SJSA1 (cell line): ENCODE results near the gene PRR19. TPM values are rescaled to one million over a fixed set of nuclear protein-coding genes. Genes with fewer than 3 reads are reported as not detected.

Experiments
- DNase-seq, 2 experiments: peaks; one replicate each; pipeline ENCODE4 v3.0.0-alpha.2; 2015 to 2020; ENCODE audit warnings: low spot score in 2 of 2, low read depth in 1 of 2
- H3K27ac ChIP-seq: fragments of 250-450 bp; sonication (Bioruptor Pico); 2 replicates; pipeline ENCODE4 v1.5.1; 2020; ENCODE audit warnings: mild to moderate bottlenecking, moderate library complexity
- H3K27me3 ChIP-seq: fragments of 250-450 bp; sonication (Bioruptor Pico); replicated peaks from 2 replicates; pipeline ENCODE4 v1.5.1; 2020; ENCODE audit warnings: mild to moderate bottlenecking, moderate library complexity
- H3K36me3 ChIP-seq: fragments of 250-450 bp; sonication (Bioruptor Pico); 2 replicates; pipeline ENCODE4 v1.5.1; 2020; ENCODE audit warnings: mild to moderate bottlenecking
- H3K4me1 ChIP-seq: fragments of 250-450 bp; sonication (Bioruptor Pico); replicated peaks from 2 replicates; pipeline ENCODE4 v1.6.1; 2021; ENCODE audit warnings: mild to moderate bottlenecking
- H3K4me3 ChIP-seq: fragments of 250-450 bp; sonication (Bioruptor Pico); 2 replicates; pipeline ENCODE4 v1.5.1; 2020; ENCODE audit warnings: mild to moderate bottlenecking
- H3K9me3 ChIP-seq: fragments of 250-450 bp; sonication (Bioruptor Pico); replicated peaks from 2 replicates; pipeline ENCODE4 v1.5.1; 2020; ENCODE audit warnings: mild to moderate bottlenecking
- total RNA-seq: library from RNA; depleted of rRNA; stranded (reverse); fragments of >200 nt; shearing (Covaris generic); gene quantifications from 2 replicates; pipeline ENCODE4 v1.2.3, GENCODE V29; 2014; rRNA removed

PRR19 gene
- total RNA-seq, 1 experiment from 2014 or later = 0.55 TPM

GRCh38 chr19:42355896-42356295 is 54.0 kb downstream of the PRR19 start:
- H3K9me3 ChIP-seq = no peaks in the 10 kb centered on the region
- no peak for DNase-seq
- H3K27me3 ChIP-seq = no peaks in the 10 kb centered on the region
- peaks cover 7% of the 10 kb centered on the region for H3K36me3 ChIP-seq
- no peak overlapping the region for H3K4me3 ChIP-seq
- no peaks in the 10 kb centered on the region for H3K4me1 ChIP-seq
- no peak overlapping the region for H3K27ac ChIP-seq

- H3K27me3 ChIP-seq = no peaks in the 10 kb centered on the region
- no peak overlapping the region for H3K27ac ChIP-seq
- peaks cover 7% of the 10 kb centered on the region for H3K36me3 ChIP-seq
- H3K9me3 ChIP-seq = no peaks in the 10 kb centered on the region
- H3K4me1 ChIP-seq = no peaks in the 10 kb centered on the region
- DNase-seq = no peak
- no peak overlapping the region for H3K4me3 ChIP-seq
Observed at GRCh38 chr19:42356686-42357085, 54.8 kb downstream of the PRR19 start.

GRCh38 chr19:42357290-42357689 is 55.4 kb downstream of the PRR19 start:
- Histone ChIP-seq H3K27ac (no peak overlapping the region), H3K4me3 (no peak overlapping the region), H3K27me3 (no peaks in the 10 kb centered on the region), H3K36me3 (peaks cover 10% of the 10 kb centered on the region), H3K9me3 (no peaks in the 10 kb centered on the region), H3K4me1 (no peaks in the 10 kb centered on the region)
- DNase-seq = no peak

Other genes starting within 250 kb of the PRR19 start
- not detected in 2 replicates for gene GRIK5, start 231.9 kb upstream of the PRR19 start, total RNA-seq
- gene ZNF574, start 226.0 kb upstream of the PRR19 start, total RNA-seq = 20.6 and 23.0 TPM in 2 replicates
- 0.05 TPM in 1 of 2 replicates, not detected in the other for gene POU2F2, start 169.7 kb upstream of the PRR19 start, total RNA-seq
- 15.9 and 16.9 TPM in 2 replicates for gene DEDD2, start 84.5 kb upstream of the PRR19 start, total RNA-seq
- gene ZNF526, start 81.8 kb upstream of the PRR19 start, total RNA-seq = 5.0 and 10.5 TPM in 2 replicates
- 23.2 and 26.7 TPM in 2 replicates for gene GSK3A, start 59.5 kb upstream of the PRR19 start, total RNA-seq
- 11.0 and 32.6 TPM in 2 replicates for gene ERF, start 47.0 kb upstream of the PRR19 start, total RNA-seq
- gene CIC, start 32.9 kb upstream of the PRR19 start, total RNA-seq = 13.0 and 21.5 TPM in 2 replicates
- gene PAFAH1B3, start 492 bp downstream of the PRR19 start, total RNA-seq = 17.9 and 23.0 TPM in 2 replicates
- not detected in 2 replicates for gene TMEM145, start 11.2 kb downstream of the PRR19 start, total RNA-seq
- gene MEGF8, start 23.5 kb downstream of the PRR19 start, total RNA-seq = 12.1 and 16.1 TPM in 2 replicates
- gene CNFN, start 88.2 kb downstream of the PRR19 start, total RNA-seq = not detected in 2 replicates
- 3.3 and 7.9 TPM in 2 replicates for gene LIPE, start 125.3 kb downstream of the PRR19 start, total RNA-seq
- gene CXCL17, start 140.8 kb downstream of the PRR19 start, total RNA-seq = not detected in 2 replicates
- not detected in 2 replicates for gene CEACAM1, start 226.3 kb downstream of the PRR19 start, total RNA-seq